Vagina (tissue), 2 donors: Measurements from ENCODE around the gene ZMYM5. TPM values are rescaled to one million over a fixed set of nuclear protein-coding genes. Genes with fewer than 3 reads are reported as not detected.

ENCODE experiments used
- DNase-seq, 2 donors: peaks; one replicate each; pipeline ENCODE4 v3.0.0-alpha.2; 2017; ENCODE audit errors: extremely low spot score in 2 of 2
- H3K27ac ChIP-seq: fragments of 200-600 bp; sonication (generic); one replicate; pipeline ENCODE4 v1.5.1; 2019
- H3K27me3 ChIP-seq: fragments of 200-600 bp; sonication (generic); one replicate; pipeline ENCODE4 v1.5.1; 2019
- H3K36me3 ChIP-seq, 2 donors: fragments of 200-600 bp; sonication (generic); one replicate each; pipeline ENCODE4 v1.5.1; 2017 to 2019
- H3K4me1 ChIP-seq: fragments of 200-600 bp; sonication (generic); one replicate; pipeline ENCODE4 v1.5.1; 2019
- H3K4me3 ChIP-seq, 2 donors: fragments of 200-600 bp; sonication (generic); 1 replicate in 1 of 2; 2 replicates in 1 of 2; pipeline ENCODE4 v1.5.1; 2016 to 2019
- H3K9me3 ChIP-seq: fragments of 200-600 bp; sonication (generic); one replicate; pipeline ENCODE4 v1.5.1; 2019
- CTCF ChIP-seq, 3 experiments: fragments of 450-650 bp in 2 of 3; fragments of 200-600 bp in 1 of 3; sonication (generic) in 1 of 3; IDR thresholded peaks; one replicate each; pipeline ENCODE4 v1.5.1; 2017 to 2019; ENCODE audit warnings: antibody characterized with exemption in 3 of 3, mild to moderate bottlenecking in 2 of 3, moderate library complexity in 2 of 3
- POLR2A ChIP-seq, 2 donors: fragments of 450-650 bp; IDR thresholded peaks; one replicate each; pipeline ENCODE4 v1.6.1; 2017; ENCODE audit warnings: antibody characterized with exemption in 2 of 2, mild to moderate bottlenecking in 2 of 2, moderate library complexity in 2 of 2
- POLR2AphosphoS5 ChIP-seq, 2 donors: sonication (generic); formaldehyde crosslinking; IDR thresholded peaks; one replicate each; pipeline ENCODE4 v1.9.0; 2017; ENCODE audit warnings: antibody characterized with exemption in 2 of 2, mild to moderate bottlenecking in 2 of 2, low read depth in 1 of 2; ENCODE audit not compliant: insufficient read depth in 1 of 2
- intact Hi-C: fragments of 100-400 bp; cut with DNase I; formaldehyde crosslinking; loops from one replicate; pipeline ENCODE4 v1.15.1; 2023
- total RNA-seq: library from RNA; depleted of rRNA; stranded (reverse); fragments of >200 nt; gene quantifications from one replicate; pipeline ENCODE4 v1.2.3, GENCODE V29; 2016

ZMYM5 gene
- total RNA-seq, 1 donor from 2014 or later, result 20.9 TPM

- intact Hi-C loops, result loop anchor here (10.0 kb wide), 1 partner anchor 1006 kb away; no protein-coding TSS in a partner anchor
- Histone ChIP-seq H3K4me1 (no peaks in the 10 kb centered on the region), H3K9me3 (no peaks in the 10 kb centered on the region), H3K4me3 (no peak overlapping the region), H3K27ac (no peak overlapping the region), H3K27me3 (no peaks in the 10 kb centered on the region), H3K36me3 (no peaks in the 10 kb centered on the region)
- no peak for DNase-seq
- TF ChIP-seq CTCF (IDR thresholded peaks at IDR 0.05), result no peak
- no peak for TF ChIP-seq POLR2A (IDR thresholded peaks at IDR 0.05)
- no peak for TF ChIP-seq POLR2AphosphoS5 (IDR thresholded peaks at IDR 0.05; ENCODE audit: insufficient read depth in 1 of 2, low read depth in 1 of 2)
Observed at GRCh38 chr13:19888799-19889198, 25.4 kb upstream of the ZMYM5 start.

DNA sequence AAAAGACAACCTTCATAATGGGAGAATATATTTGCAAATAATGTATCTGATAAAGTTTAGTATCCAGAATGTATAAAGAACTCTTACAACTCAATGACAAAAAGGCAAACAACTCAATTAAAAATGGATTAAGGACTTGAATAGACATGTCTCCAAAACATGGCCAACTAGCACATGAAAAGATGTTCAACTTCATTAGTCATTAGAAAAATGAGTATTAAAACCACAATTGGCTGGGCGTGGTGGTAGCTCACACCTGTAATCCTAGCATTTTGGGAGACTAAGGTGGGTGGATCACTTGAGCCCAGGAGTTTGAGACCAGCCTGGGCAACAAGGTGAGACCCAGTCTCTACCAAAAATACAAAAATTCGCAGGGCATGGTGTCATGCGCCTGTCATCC is 18.8 kb upstream of the ZMYM5 start:
- TF ChIP-seq CTCF (IDR thresholded peaks at IDR 0.05), result no peak
- peak in 1 of 2 donors; percentile 15 for TF ChIP-seq POLR2AphosphoS5 (IDR thresholded peaks at IDR 0.05; ENCODE audit: insufficient read depth in 1 of 2, low read depth in 1 of 2)
- Histone ChIP-seq H3K27me3 (no peaks in the 10 kb centered on the region), H3K9me3 (no peaks in the 10 kb centered on the region), H3K4me1 (no peaks in the 10 kb centered on the region), H3K4me3 (no peak overlapping the region), H3K27ac (no peak overlapping the region), H3K36me3 (no peaks in the 10 kb centered on the region)
- intact Hi-C loops, result loop anchor here (10.0 kb wide), 1 partner anchor 1013 kb away; no protein-coding TSS in a partner anchor
- DNase-seq, result no peak

- Histone ChIP-seq H3K9me3 (no peaks in the 10 kb centered on the region), H3K4me1 (no peaks in the 10 kb centered on the region), H3K27ac (no peak overlapping the region), H3K36me3 (no peaks in the 10 kb centered on the region), H3K27me3 (no peaks in the 10 kb centered on the region), H3K4me3 (no peak overlapping the region)
- intact Hi-C loops, result loop anchor here (10.0 kb wide), 1 partner anchor 1013 kb away; no protein-coding TSS in a partner anchor
- DNase-seq, result no peak
- TF ChIP-seq POLR2A (IDR thresholded peaks at IDR 0.05), result no peak
- TF ChIP-seq POLR2AphosphoS5 (IDR thresholded peaks at IDR 0.05; ENCODE audit: insufficient read depth in 1 of 2, low read depth in 1 of 2), result no peak
- TF ChIP-seq CTCF (IDR thresholded peaks at IDR 0.05), result no peak
Observed at GRCh38 chr13:19881641-19882040, 18.2 kb upstream of the ZMYM5 start.

GRCh38 chr13:19864746-19865309 is 1.4 kb upstream of the ZMYM5 start:
- peak overlapping the region; percentile 98 for H3K27ac ChIP-seq
- peak in 1 of 2 donors; percentile 88 for DNase-seq
- TF ChIP-seq POLR2A (IDR thresholded peaks at IDR 0.05) (no peak), POLR2AphosphoS5 (IDR thresholded peaks at IDR 0.05; ENCODE audit: insufficient read depth in 1 of 2, low read depth in 1 of 2) (peak; percentile 11 to 53), CTCF (IDR thresholded peaks at IDR 0.05) (peak in 2 of 3 experiments; percentile 58 to 72)
- intact Hi-C loops, result loop anchor here (5.0 kb wide), 3 partner anchors 83 to 702 kb away; partner anchors contain the start of genes IFT88, PSPC1 and ZMYM2
- no peaks in the 10 kb centered on the region for H3K36me3 ChIP-seq
- no peaks in the 10 kb centered on the region for H3K9me3 ChIP-seq
- H3K4me3 ChIP-seq, result peak overlapping the region; percentile 57 to 87
- H3K27me3 ChIP-seq, result no peaks in the 10 kb centered on the region
- peaks cover 27% of the 10 kb centered on the region for H3K4me1 ChIP-seq
